ENCODE results near the gene CITED1. TPM values are rescaled to one million over a fixed set of nuclear protein-coding genes. Genes with fewer than 3 reads are reported as not detected.

Gene CITED1
- 9.1 TPM for polyA plus RNA-seq (2012; ENCODE audit: insufficient read length, low read depth)

- TF ChIP-seq POLR2AphosphoS5 (IDR thresholded peaks at IDR 0.05; ENCODE audit: low read depth, low read length): no peak
- no peak for TF ChIP-seq SIN3A (IDR thresholded peaks at IDR 0.05; ENCODE audit: borderline replicate concordance, insufficient read depth, low read length)
- TF ChIP-seq FOXP2 (optimal IDR thresholded peaks at IDR 0.05; ENCODE audit: borderline replicate concordance, extremely low read depth, extremely low read length, insufficient read depth): no peak
- no peak for TF ChIP-seq TAF1 (IDR thresholded peaks at IDR 0.05; ENCODE audit: borderline replicate concordance, insufficient read depth, low read length)
- no peak for TF ChIP-seq REST (IDR thresholded peaks at IDR 0.05; ENCODE audit: insufficient read depth in 1 of 2, low read depth in 2 of 2, low read length in 2 of 2)
Measured at GRCh38 chrX:72305286-72306084, at the start of gene CITED1. CITED1 (minus strand) TSS chrX:72305914; CDS start chrX:72302869, 3,045 bp downstream.

DNA sequence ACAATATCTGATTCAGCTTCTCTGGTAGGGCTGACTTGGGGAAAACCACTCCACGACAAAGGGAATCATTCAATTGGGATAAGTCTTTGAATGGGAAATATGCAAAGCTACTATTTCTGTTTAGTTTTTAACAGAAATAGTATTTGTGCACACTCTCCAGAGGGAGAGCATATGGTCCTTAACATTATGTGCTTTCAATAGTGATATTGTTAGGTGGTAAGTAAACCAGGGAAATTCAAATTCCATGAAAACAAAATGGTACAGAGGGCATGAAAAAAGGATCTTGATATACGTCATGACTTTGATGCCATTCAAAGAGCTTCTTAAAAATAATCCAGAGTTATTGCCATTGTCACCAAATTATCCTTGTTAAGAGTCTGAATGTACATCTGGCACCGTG, 47.1 kb upstream of the CITED1 start:
- TF ChIP-seq POLR2AphosphoS5 (IDR thresholded peaks at IDR 0.05; ENCODE audit: low read depth, low read length) (no peak), FOXP2 (optimal IDR thresholded peaks at IDR 0.05; ENCODE audit: borderline replicate concordance, extremely low read depth, extremely low read length, insufficient read depth) (no peak), REST (IDR thresholded peaks at IDR 0.05; ENCODE audit: insufficient read depth in 1 of 2, low read depth in 2 of 2, low read length in 2 of 2) (no peak), TAF1 (IDR thresholded peaks at IDR 0.05; ENCODE audit: borderline replicate concordance, insufficient read depth, low read length) (no peak), SIN3A (IDR thresholded peaks at IDR 0.05; ENCODE audit: borderline replicate concordance, insufficient read depth, low read length) (no peak)

- no peak for TF ChIP-seq TAF1 (IDR thresholded peaks at IDR 0.05; ENCODE audit: borderline replicate concordance, insufficient read depth, low read length)
- TF ChIP-seq POLR2AphosphoS5 (IDR thresholded peaks at IDR 0.05; ENCODE audit: low read depth, low read length): no peak
- no peak for TF ChIP-seq REST (IDR thresholded peaks at IDR 0.05; ENCODE audit: insufficient read depth in 1 of 2, low read depth in 2 of 2, low read length in 2 of 2)
- no peak for TF ChIP-seq SIN3A (IDR thresholded peaks at IDR 0.05; ENCODE audit: borderline replicate concordance, insufficient read depth, low read length)
- TF ChIP-seq FOXP2 (optimal IDR thresholded peaks at IDR 0.05; ENCODE audit: borderline replicate concordance, extremely low read depth, extremely low read length, insufficient read depth): no peak
Measured at GRCh38 chrX:72351606-72352334, 46.1 kb upstream of the CITED1 start.

DNA sequence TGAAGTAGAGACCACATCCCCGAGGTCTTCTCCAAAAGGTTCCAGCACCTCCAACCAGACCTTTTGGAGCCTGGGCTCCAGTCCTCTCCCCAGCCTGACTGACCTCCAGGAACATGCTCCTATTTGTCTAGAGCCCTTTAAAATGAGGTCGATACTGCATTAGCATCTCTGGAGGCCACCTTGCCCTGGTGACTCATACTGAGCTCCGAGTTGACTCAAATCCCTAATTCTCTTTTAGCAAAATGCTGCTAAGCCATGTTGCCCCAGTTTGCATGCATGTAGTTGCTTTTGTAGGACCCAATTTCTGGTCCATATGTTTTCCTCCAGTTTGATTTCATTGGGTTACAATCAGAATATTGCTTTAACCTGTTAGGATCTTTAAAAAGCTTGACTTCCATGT, 43.5 kb upstream of the CITED1 start:
- TF ChIP-seq TAF1 (IDR thresholded peaks at IDR 0.05; ENCODE audit: borderline replicate concordance, insufficient read depth, low read length) (no peak), REST (IDR thresholded peaks at IDR 0.05; ENCODE audit: insufficient read depth in 1 of 2, low read depth in 2 of 2, low read length in 2 of 2) (no peak), SIN3A (IDR thresholded peaks at IDR 0.05; ENCODE audit: borderline replicate concordance, insufficient read depth, low read length) (no peak), FOXP2 (optimal IDR thresholded peaks at IDR 0.05; ENCODE audit: borderline replicate concordance, extremely low read depth, extremely low read length, insufficient read depth) (no peak), POLR2AphosphoS5 (IDR thresholded peaks at IDR 0.05; ENCODE audit: low read depth, low read length) (no peak)

All from PFSK-1 (cell line).